Activated B cell treated with CpG ODN at 0.5 μM for 24 hours (primary cell): ENCODE results near the gene HMG20A. TPM values are rescaled to one million over a fixed set of nuclear protein-coding genes. Genes with fewer than 3 reads are reported as not detected.

Experiments
- ATAC-seq: fragments of 200-7000 bp; cut with Tn5 transposase; one replicate; pipeline ENCODE4 v1.10.0; 2021; ENCODE audit warnings: low read depth, mild to moderate bottlenecking, moderate library complexity
- CTCF ChIA-PET: fragments of 350-600 bp; sonication (Branson Sonifier 250); formaldehyde crosslinking; loops from one replicate; lab custom pipeline; 2021; ENCODE audit warnings: antibody characterized with exemption; lab: Charles Lee
- POLR2A ChIA-PET: fragments of 350-600 bp; sonication (Branson Sonifier 250); formaldehyde crosslinking; loops from one replicate; lab custom pipeline; 2021; ENCODE audit warnings: antibody characterized with exemption; lab: Charles Lee
- DNase-seq: peaks from one replicate; pipeline ENCODE4 v3.0.0; 2022
- H3K27ac Mint-ChIP-seq: one replicate; pipeline ENCODE4 v1.8.0; 2020; ENCODE audit warnings: mixed read lengths
- H3K27me3 Mint-ChIP-seq: one replicate; pipeline ENCODE4 v1.8.0; 2021; ENCODE audit warnings: mixed read lengths
- H3K36me3 Mint-ChIP-seq: one replicate; pipeline ENCODE4 v1.8.0; 2021; ENCODE audit warnings: low read depth, mixed read lengths
- H3K4me1 Mint-ChIP-seq: one replicate; pipeline ENCODE4 v1.8.0; 2021; ENCODE audit warnings: mixed read lengths
- H3K4me3 Mint-ChIP-seq: one replicate; pipeline ENCODE4 v1.8.0; 2020; ENCODE audit warnings: mild to moderate bottlenecking, mixed read lengths
- H3K9me3 Mint-ChIP-seq: one replicate; pipeline ENCODE4 v1.8.0; 2020; ENCODE audit warnings: mixed read lengths
- CTCF ChIP-seq: fragments of 200-600 bp; IDR thresholded peaks from one replicate; pipeline ENCODE4 v1.8.0; 2022; ENCODE audit warnings: antibody characterized with exemption, mild to moderate bottlenecking
- intact Hi-C: fragments of 100-400 bp; cut with micrococcal nuclease; formaldehyde crosslinking; loops from one replicate; pipeline ENCODE4 v1.15.1; 2024
- total RNA-seq: library from RNA; stranded (reverse); gene quantifications from 2 replicates; pipeline ENCODE4 v1.2.3, GENCODE V29; 2022

Gene HMG20A
- total RNA-seq, 1 donor from 2014 or later = 53.9 TPM

GRCh38 chr15:77532067-77532710 lies 111.5 kb downstream of the HMG20A start:
- H3K4me1 Mint-ChIP-seq = peaks cover 17% of the 10 kb centered on the region
- ATAC-seq = no peak

GRCh38 chr15:77532846-77533245 lies 112.2 kb downstream of the HMG20A start:
- DNase-seq (no peak), ATAC-seq (no peak)
- H3K4me1 Mint-ChIP-seq = peaks cover 24% of the 10 kb centered on the region
- H3K36me3 Mint-ChIP-seq = no peaks in the 10 kb centered on the region
- no peak overlapping the region for H3K4me3 Mint-ChIP-seq
- intact Hi-C loops = no loop called here
- no peak overlapping the region for H3K27ac Mint-ChIP-seq
- TF ChIP-seq CTCF = no peak
- CTCF ChIA-PET = interaction anchor here (1.2 kb wide), 1 partner anchor 36 kb away, joined by 3 read pairs; no protein-coding TSS in a partner anchor
- no peaks in the 10 kb centered on the region for H3K9me3 Mint-ChIP-seq
- POLR2A ChIA-PET = no interaction called here
- no peaks in the 10 kb centered on the region for H3K27me3 Mint-ChIP-seq

More at GRCh38 chr15:77532067-77532710, 111.5 kb downstream of the HMG20A start:
- ChIA-PET CTCF (interaction anchor here (1.0 to 1.2 kb wide), 2 partner anchors 11 to 35 kb away, joined by 3 to 4 read pairs; no protein-coding TSS in a partner anchor), POLR2A (no interaction called here)
- no peaks in the 10 kb centered on the region for H3K36me3 Mint-ChIP-seq
- no peaks in the 10 kb centered on the region for H3K27me3 Mint-ChIP-seq
- no peaks in the 10 kb centered on the region for H3K9me3 Mint-ChIP-seq
- no peak overlapping the region for H3K4me3 Mint-ChIP-seq
- no peak for DNase-seq
- no peak overlapping the region for H3K27ac Mint-ChIP-seq
- intact Hi-C loops = no loop called here
- no peak for TF ChIP-seq CTCF

- no peak overlapping the region for H3K27ac Mint-ChIP-seq
- H3K4me3 Mint-ChIP-seq = no peak overlapping the region
- H3K27me3 Mint-ChIP-seq = no peaks in the 10 kb centered on the region
- TF ChIP-seq CTCF = no peak
- H3K36me3 Mint-ChIP-seq = no peaks in the 10 kb centered on the region
- no peak for ATAC-seq
- no peaks in the 10 kb centered on the region for H3K9me3 Mint-ChIP-seq
- intact Hi-C loops = no loop called here
- H3K4me1 Mint-ChIP-seq = peaks cover 33% of the 10 kb centered on the region
- ChIA-PET CTCF (no interaction called here), POLR2A (no interaction called here)
- DNase-seq = no peak
These were observed 113.1 kb downstream of the HMG20A start for GRCh38 chr15:77533578-77534430.

Other genes with a start within 250 kb of the HMG20A start
- gene PEAK1, start 784 bp upstream of the HMG20A start, total RNA-seq = 31.8 and 34.2 TPM in 2 replicates
- gene LINGO1, start 212.0 kb downstream of the HMG20A start, total RNA-seq = not detected in 2 replicates